Measurements from ENCODE around the gene EYS. TPM values are rescaled to one million over a fixed set of nuclear protein-coding genes. Genes with fewer than 3 reads are reported as not detected.

EYS gene
- total RNA-seq, 1 donor from 2014 or later, result not detected

DNA sequence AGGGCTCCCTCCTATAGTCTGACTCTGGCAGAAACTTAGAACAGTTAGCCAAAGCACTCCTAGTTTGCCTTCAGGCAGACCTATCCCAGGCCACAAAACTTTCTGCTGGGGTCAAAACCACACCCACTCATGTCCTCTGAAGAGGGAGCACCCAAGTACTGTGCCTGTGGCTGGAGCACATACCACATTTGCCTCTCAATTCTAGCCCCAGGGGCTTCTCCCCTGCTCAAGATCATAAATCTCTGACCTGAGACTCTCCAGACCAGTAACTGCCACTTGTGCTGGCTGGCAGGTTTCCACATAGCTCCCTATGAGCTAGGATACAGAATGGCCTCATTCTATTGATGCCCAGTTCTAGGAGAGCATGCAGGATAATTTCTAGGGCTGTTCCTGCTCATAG is 781.0 kb downstream of the EYS start:
- TF ChIP-seq, protein P1, sequence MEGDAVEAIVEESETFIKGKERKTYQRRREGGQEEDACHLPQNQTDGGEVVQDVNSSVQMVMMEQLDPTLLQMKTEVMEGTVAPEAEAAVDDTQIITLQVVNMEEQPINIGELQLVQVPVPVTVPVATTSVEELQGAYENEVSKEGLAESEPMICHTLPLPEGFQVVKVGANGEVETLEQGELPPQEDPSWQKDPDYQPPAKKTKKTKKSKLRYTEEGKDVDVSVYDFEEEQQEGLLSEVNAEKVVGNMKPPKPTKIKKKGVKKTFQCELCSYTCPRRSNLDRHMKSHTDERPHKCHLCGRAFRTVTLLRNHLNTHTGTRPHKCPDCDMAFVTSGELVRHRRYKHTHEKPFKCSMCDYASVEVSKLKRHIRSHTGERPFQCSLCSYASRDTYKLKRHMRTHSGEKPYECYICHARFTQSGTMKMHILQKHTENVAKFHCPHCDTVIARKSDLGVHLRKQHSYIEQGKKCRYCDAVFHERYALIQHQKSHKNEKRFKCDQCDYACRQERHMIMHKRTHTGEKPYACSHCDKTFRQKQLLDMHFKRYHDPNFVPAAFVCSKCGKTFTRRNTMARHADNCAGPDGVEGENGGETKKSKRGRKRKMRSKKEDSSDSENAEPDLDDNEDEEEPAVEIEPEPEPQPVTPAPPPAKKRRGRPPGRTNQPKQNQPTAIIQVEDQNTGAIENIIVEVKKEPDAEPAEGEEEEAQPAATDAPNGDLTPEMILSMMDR (IDR thresholded peaks at IDR 0.05), result no peak

DNA sequence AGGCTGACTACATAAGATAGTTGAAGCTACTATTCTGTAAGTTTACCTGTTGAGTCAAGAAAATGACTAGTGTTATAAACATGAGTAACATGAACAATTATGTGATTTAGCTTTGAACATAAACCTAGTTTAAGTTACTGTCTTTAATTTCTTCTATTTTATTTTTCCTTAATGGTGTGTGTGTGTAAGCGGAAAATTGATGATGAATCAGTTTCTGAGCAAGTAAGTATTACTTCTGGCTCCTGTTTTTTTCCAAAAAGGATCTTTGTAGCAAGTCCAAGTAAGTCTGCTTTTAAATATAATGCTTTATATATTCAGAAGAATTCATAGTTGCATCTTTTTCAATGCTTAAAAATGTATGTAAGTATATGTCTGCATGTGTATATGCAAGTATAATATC is 786.8 kb downstream of the EYS start:
- H3K27me3 ChIP-seq (ENCODE audit: low read depth), result no peaks in the 10 kb centered on the region
- no peaks in the 10 kb centered on the region for H3K36me3 ChIP-seq
- DNase-seq, result no peak
- no peaks in the 10 kb centered on the region for H3K4me1 ChIP-seq
- intact Hi-C loops (cut with DNase I), result no loop called here
- H3K27ac ChIP-seq, result no peak overlapping the region
- H3K4me3 ChIP-seq, result no peak overlapping the region
- no peaks in the 10 kb centered on the region for H3K9me3 ChIP-seq
- TF ChIP-seq, protein P1 (IDR thresholded peaks at IDR 0.05), result no peak
- no peak for ATAC-seq

More for the DNA sequence above, 781.0 kb downstream of the EYS start:
- no peak overlapping the region for H3K27ac ChIP-seq
- intact Hi-C loops (cut with DNase I), result no loop called here
- no peaks in the 10 kb centered on the region for H3K27me3 ChIP-seq (ENCODE audit: low read depth)
- H3K4me3 ChIP-seq, result no peak overlapping the region
- H3K9me3 ChIP-seq, result no peaks in the 10 kb centered on the region
- H3K36me3 ChIP-seq, result no peaks in the 10 kb centered on the region
- DNase-seq (no peak), ATAC-seq (peak in 1 of 2 donors; percentile 17)
- H3K4me1 ChIP-seq, result no peaks in the 10 kb centered on the region

DNA sequence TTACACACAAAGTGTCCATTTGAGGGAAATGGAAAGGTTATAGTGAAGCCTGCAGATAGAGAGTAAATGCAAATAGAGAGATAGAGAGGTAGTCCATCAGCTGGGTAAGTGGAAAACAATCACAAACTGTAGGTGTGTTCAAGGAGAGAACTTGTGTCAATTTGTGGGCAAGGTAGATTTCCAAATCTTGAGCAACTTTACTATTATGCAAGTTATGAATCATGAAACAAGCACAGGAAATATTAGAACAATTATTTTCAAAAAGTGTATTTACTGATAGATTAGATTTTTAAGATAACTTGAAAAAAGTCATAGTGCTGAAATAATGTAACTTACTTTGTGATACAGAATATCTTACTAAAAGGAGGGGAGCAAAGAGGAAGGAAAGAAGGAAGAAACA is 792.9 kb downstream of the EYS start:
- no peak overlapping the region for H3K4me3 ChIP-seq
- TF ChIP-seq, protein P1 (IDR thresholded peaks at IDR 0.05), result no peak
- no peak for DNase-seq
- H3K27ac ChIP-seq, result no peak overlapping the region
- no peak for ATAC-seq
- no peaks in the 10 kb centered on the region for H3K4me1 ChIP-seq
- H3K27me3 ChIP-seq (ENCODE audit: low read depth), result no peaks in the 10 kb centered on the region
- intact Hi-C loops (cut with DNase I), result no loop called here
- no peaks in the 10 kb centered on the region for H3K9me3 ChIP-seq
- H3K36me3 ChIP-seq, result no peaks in the 10 kb centered on the region

DNA sequence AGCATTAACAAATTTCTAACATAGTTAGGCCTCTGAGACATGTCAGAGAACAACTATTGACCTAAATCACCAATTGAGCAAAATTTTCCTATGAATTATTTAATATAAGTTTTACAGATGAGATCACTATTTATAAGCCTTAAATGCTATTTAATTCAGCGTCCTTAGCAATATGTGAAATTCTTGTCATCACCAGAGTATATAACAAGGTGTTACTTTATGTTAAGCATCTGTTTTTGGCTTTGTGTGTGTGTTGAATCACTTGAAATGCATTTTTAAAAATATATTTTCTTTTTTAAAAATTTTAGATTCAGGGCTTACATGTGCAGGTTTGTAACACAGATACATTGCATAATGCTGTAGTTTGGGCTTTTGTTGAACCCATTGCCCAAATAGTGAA is 794.1 kb downstream of the EYS start:
- Histone ChIP-seq H3K36me3 (no peaks in the 10 kb centered on the region), H3K9me3 (no peaks in the 10 kb centered on the region), H3K27ac (no peak overlapping the region), H3K27me3 (ENCODE audit: low read depth) (no peaks in the 10 kb centered on the region), H3K4me3 (no peak overlapping the region), H3K4me1 (no peaks in the 10 kb centered on the region)
- ATAC-seq (no peak), DNase-seq (no peak)
- intact Hi-C loops (cut with DNase I), result no loop called here
- TF ChIP-seq, protein P1 (IDR thresholded peaks at IDR 0.05), result no peak

DNA sequence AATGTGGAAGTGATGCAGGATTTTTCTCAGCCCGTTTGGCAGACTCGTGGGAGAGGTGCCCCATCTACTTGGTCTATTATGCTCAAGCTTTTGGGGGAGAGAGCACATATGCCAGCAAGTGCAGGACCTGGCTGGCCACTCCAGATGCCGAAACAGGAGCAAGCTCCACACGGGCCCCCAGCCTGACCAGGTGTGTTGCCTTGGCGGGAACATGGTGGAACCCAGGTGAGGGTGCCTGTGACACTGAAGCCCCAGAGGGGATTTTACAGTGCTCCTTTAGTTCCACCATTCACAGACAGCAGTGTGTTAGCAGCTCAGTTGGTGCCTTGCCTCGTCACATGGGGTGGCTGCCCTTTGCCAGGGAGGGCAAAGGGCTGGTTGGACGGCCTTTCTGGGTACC is 798.9 kb downstream of the EYS start:
- no peak for ATAC-seq
- no peak overlapping the region for H3K4me3 ChIP-seq
- DNase-seq, result no peak
- intact Hi-C loops (cut with DNase I), result no loop called here
- H3K27ac ChIP-seq, result no peak overlapping the region
- TF ChIP-seq, protein P1 (IDR thresholded peaks at IDR 0.05), result no peak
- no peaks in the 10 kb centered on the region for H3K9me3 ChIP-seq
- no peaks in the 10 kb centered on the region for H3K27me3 ChIP-seq (ENCODE audit: low read depth)
- H3K4me1 ChIP-seq, result no peaks in the 10 kb centered on the region
- H3K36me3 ChIP-seq, result no peaks in the 10 kb centered on the region

DNA sequence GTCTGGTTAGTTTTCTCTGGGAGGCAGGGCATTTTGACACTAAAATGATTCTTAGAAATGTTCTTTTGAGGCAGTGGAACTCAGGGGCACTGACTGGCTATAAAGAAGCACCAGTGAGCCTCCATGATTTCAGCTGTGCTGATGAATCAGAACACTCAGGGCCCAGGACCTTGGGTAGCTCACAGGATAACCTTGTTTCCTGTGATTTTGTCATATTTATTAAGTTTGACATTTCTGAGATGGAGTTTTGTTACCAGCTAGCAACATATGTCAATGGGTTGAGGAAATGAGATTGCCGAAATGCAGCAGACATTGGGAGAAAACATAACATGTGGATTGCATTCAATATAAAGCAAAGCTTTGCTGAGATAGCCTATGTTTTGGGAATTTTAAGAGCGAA is 802.4 kb downstream of the EYS start:
- intact Hi-C loops (cut with DNase I), result no loop called here
- Histone ChIP-seq H3K27ac (no peak overlapping the region), H3K36me3 (no peaks in the 10 kb centered on the region), H3K27me3 (ENCODE audit: low read depth) (no peaks in the 10 kb centered on the region), H3K4me3 (no peak overlapping the region), H3K9me3 (no peaks in the 10 kb centered on the region), H3K4me1 (no peaks in the 10 kb centered on the region)
- TF ChIP-seq, protein P1 (IDR thresholded peaks at IDR 0.05), result no peak
- DNase-seq (no peak), ATAC-seq (no peak)
